ENCODE results near the gene ZEB1. TPM values are rescaled to one million over a fixed set of nuclear protein-coding genes. Genes with fewer than 3 reads are reported as not detected.

Gene ZEB1
- total and polyA plus RNA-seq, 9 of the 15 experiments (the other 6 are each of a cell fraction or from before 2014, with no cell fraction given): 2.1 to 8.4 (median 4.9) TPM

- CTCF ChIA-PET (ENCODE audit: low intra/inter-chr PET ratio): no interaction called here
- no peak overlapping the region for H3K4me2 ChIP-seq (ENCODE audit: insufficient read depth, low read length)
- H4K20me1 ChIP-seq (replicated peaks; ENCODE audit: control insufficient read depth, insufficient read depth, low read length): no peaks in the 10 kb centered on the region
- H3K79me2 ChIP-seq (ENCODE audit: control insufficient read depth, insufficient read depth, low read length): no peaks in the 10 kb centered on the region
- H3K4me1 ChIP-seq (replicated peaks in 1 of 2; ENCODE audit: control insufficient read depth in 2 of 2, insufficient read depth in 2 of 2, low read length in 2 of 2): no peaks in the 10 kb centered on the region
- no peak overlapping the region for H3K27ac ChIP-seq (ENCODE audit: extremely low read depth, low read depth, low read length)
- H3K36me3 ChIP-seq (ENCODE audit: control insufficient read depth, insufficient read depth, low read length): no peaks in the 10 kb centered on the region
- WGBS (ENCODE audit: insufficient coverage, low coverage, missing lambda C conversion rate): 9% methylated on average over 6 of the region's 6 CpGs
- H3K9ac ChIP-seq (ENCODE audit: insufficient read depth in 1 of 2, low read depth in 2 of 2, low read length in 2 of 2): no peak overlapping the region
- DNase-seq (ENCODE audit: extremely low read depth in 1 of 4, low spot score in 3 of 4): no peak
- no peak for ATAC-seq
- no peak overlapping the region for H3K4me3 ChIP-seq
- no peaks in the 10 kb centered on the region; a peak in 1 of 5 replicates for H3K27me3 ChIP-seq (ENCODE audit: control insufficient read depth in 2 of 2, insufficient read depth in 2 of 2, low read length in 2 of 2)
- in situ Hi-C loops (cut with MboI) (no loop called here), intact Hi-C loops (cut with micrococcal nuclease) (no loop called here)
- H2AFZ ChIP-seq (ENCODE audit: low read depth, low read length): no peak overlapping the region
- H3K9me3 ChIP-seq (replicated peaks; ENCODE audit: control insufficient read depth, insufficient read depth, low read depth, low read length): no peaks in the 10 kb centered on the region
- FAIRE-seq: no peak
- POLR2A ChIA-PET: no interaction called here
- TF ChIP-seq, protein P1, sequence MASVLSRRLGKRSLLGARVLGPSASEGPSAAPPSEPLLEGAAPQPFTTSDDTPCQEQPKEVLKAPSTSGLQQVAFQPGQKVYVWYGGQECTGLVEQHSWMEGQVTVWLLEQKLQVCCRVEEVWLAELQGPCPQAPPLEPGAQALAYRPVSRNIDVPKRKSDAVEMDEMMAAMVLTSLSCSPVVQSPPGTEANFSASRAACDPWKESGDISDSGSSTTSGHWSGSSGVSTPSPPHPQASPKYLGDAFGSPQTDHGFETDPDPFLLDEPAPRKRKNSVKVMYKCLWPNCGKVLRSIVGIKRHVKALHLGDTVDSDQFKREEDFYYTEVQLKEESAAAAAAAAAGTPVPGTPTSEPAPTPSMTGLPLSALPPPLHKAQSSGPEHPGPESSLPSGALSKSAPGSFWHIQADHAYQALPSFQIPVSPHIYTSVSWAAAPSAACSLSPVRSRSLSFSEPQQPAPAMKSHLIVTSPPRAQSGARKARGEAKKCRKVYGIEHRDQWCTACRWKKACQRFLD (CRISPR knock-in tag; IDR thresholded peaks at IDR 0.05): no peak
- TF ChIP-seq, protein P2, sequence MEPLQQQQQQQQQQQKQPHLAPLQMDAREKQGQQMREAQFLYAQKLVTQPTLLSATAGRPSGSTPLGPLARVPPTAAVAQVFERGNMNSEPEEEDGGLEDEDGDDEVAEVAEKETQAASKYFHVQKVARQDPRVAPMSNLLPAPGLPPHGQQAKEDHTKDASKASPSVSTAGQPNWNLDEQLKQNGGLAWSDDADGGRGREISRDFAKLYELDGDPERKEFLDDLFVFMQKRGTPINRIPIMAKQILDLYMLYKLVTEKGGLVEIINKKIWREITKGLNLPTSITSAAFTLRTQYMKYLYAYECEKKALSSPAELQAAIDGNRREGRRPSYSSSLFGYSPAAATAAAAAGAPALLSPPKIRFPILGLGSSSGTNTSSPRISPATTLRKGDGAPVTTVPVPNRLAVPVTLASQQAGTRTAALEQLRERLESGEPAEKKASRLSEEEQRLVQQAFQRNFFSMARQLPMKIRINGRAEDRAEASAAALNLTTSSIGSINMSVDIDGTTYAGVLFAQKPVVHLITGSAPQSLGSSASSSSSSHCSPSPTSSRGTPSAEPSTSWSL (CRISPR knock-in tag; IDR thresholded peaks at IDR 0.05; ENCODE audit: borderline replicate concordance): no peak
- TF ChIP-seq PHB (CRISPR knock-in tag; IDR thresholded peaks at IDR 0.05) (no peak), DPF2 (IDR thresholded peaks at IDR 0.05) (no peak)
- BruUV-seq (replicated peaks): no TSS peak
- H3K9me1 ChIP-seq (ENCODE audit: control insufficient read depth, insufficient read depth, low read length): no peaks in the 10 kb centered on the region
Measured at GRCh38 chr10:31381766-31382316, 62.8 kb downstream of the ZEB1 start.
